Tibial nerve (tissue), 4 donors: ENCODE data around the gene ZNF569. TPM values are rescaled to one million over a fixed set of nuclear protein-coding genes. Genes with fewer than 3 reads are reported as not detected.
"Not testable (repeated sequence)": the region's sequence is repeated elsewhere in the genome, so short reads cannot be mapped to it uniquely, and the experiment has no call there.

ENCODE experiments used
- DNase-seq, 2 donors: peaks; one replicate each; pipeline ENCODE4 v3.0.0-alpha.2; 2019; ENCODE audit warnings: low spot score in 2 of 2
- H3K27ac ChIP-seq, 4 donors: fragments of 200-600 bp; sonication (generic) in 3 of 4; one replicate each; pipeline ENCODE4 v1.5.1; 2017 to 2019; ENCODE audit warnings: mild to moderate bottlenecking in 1 of 4
- H3K27me3 ChIP-seq, 2 donors: fragments of 200-600 bp; sonication (generic) in 1 of 2; one replicate each; pipeline versions ENCODE4 v1.5.1 to v1.6.0; 2017 to 2019
- H3K36me3 ChIP-seq, 3 donors: fragments of 200-600 bp; sonication (generic); one replicate each; pipeline ENCODE4 v1.5.1; 2018 to 2019
- H3K4me1 ChIP-seq, 4 donors: fragments of 200-600 bp; sonication (generic) in 3 of 4; one replicate each; pipeline ENCODE4 v1.5.1; 2017 to 2019
- H3K4me3 ChIP-seq, 4 donors: fragments of 200-600 bp; sonication (generic) in 3 of 4; one replicate each; pipeline ENCODE4 v1.5.1; 2017 to 2019; ENCODE audit warnings: mild to moderate bottlenecking in 1 of 4, moderate library complexity in 1 of 4
- H3K9me3 ChIP-seq, 4 donors: fragments of 200-600 bp; sonication (generic) in 3 of 4; one replicate each; pipeline ENCODE4 v1.5.1; 2017 to 2019
- EP300 ChIP-seq, 2 donors: sonication (generic); formaldehyde crosslinking; IDR thresholded peaks; one replicate each; pipeline ENCODE4 v1.6.1; 2017; ENCODE audit warnings: antibody characterized with exemption in 2 of 2, mild to moderate bottlenecking in 1 of 2
- POLR2A ChIP-seq, 2 donors: fragments of 450-650 bp; IDR thresholded peaks; one replicate each; pipeline ENCODE4 v1.6.1; 2017; ENCODE audit warnings: antibody characterized with exemption in 2 of 2, mild to moderate bottlenecking in 2 of 2, moderate library complexity in 2 of 2
- WGBS, 2 donors: methylation state at CpG; one replicate each; pipeline ENCODE4 v1.1.5; 2018; 5-methylcytosine and 5-hydroxymethylcytosine counted together
- total RNA-seq, 4 donors: library from RNA; depleted of rRNA; stranded (reverse); fragments of >200 nt; gene quantifications; one replicate each; pipeline ENCODE4 v1.1.0, GENCODE V29; 2016
- TF ChIP-seq, protein P1 (sequence below), 5 experiments: fragments of 200-600 bp in 3 of 5; fragments of 450-650 bp in 2 of 5; sonication (generic) in 3 of 5; IDR thresholded peaks; one replicate each; pipeline ENCODE4 v1.5.1; 2016 to 2019; ENCODE audit warnings: antibody characterized with exemption in 5 of 5, mild to moderate bottlenecking in 3 of 5, moderate library complexity in 2 of 5

ZNF569 gene
- total RNA-seq, 4 donors from 2014 or later = 4.3 to 9.4 (median 7.3) TPM

DNA sequence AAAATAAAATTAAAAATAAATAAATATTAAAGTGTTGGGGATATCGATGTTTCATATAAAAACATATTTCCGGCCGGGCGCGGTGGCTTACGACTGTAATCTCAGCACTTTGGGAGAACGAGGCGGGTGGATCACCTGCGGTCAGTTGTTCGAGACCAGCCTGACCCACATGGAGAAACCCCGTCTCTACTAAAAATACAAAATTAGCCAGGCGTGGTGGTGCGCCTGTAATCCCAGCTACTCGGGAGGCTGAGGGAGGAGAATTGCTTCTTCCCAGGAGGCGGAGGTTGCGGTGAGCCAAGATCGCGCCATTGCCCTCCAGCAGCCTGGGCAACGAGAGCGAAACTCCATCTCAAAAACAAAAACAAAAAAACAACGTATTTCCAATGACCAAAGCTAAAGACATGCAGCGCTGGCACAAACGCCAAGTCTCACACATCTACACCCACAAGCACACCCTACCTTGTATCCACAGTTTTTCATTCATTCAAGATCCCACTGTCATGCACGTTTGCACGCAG, 907 bp downstream of the ZNF569 start:
- Histone ChIP-seq H3K4me3 (peak overlapping the region; percentile 78 to 95 (median 90)), H3K27ac (peak overlapping the region; percentile 72 to 94 (median 88)), H3K4me1 (peaks cover 0 to 35% (median 14%) of the 10 kb centered on the region in 4 donors), H3K9me3 (peaks cover 0 to 35% (median 10%) of the 10 kb centered on the region in 4 donors), H3K27me3 (no peaks in the 10 kb centered on the region), H3K36me3 (peaks cover 0 to 46% (median 16%) of the 10 kb centered on the region in 3 donors)
- 30 to 41% methylated on average over 25 of the region's 25 CpGs for WGBS, 2 donors
- TF ChIP-seq POLR2A (IDR thresholded peaks at IDR 0.05) (no peak), EP300 (IDR thresholded peaks at IDR 0.05) (no peak)
- TF ChIP-seq, protein P1, sequence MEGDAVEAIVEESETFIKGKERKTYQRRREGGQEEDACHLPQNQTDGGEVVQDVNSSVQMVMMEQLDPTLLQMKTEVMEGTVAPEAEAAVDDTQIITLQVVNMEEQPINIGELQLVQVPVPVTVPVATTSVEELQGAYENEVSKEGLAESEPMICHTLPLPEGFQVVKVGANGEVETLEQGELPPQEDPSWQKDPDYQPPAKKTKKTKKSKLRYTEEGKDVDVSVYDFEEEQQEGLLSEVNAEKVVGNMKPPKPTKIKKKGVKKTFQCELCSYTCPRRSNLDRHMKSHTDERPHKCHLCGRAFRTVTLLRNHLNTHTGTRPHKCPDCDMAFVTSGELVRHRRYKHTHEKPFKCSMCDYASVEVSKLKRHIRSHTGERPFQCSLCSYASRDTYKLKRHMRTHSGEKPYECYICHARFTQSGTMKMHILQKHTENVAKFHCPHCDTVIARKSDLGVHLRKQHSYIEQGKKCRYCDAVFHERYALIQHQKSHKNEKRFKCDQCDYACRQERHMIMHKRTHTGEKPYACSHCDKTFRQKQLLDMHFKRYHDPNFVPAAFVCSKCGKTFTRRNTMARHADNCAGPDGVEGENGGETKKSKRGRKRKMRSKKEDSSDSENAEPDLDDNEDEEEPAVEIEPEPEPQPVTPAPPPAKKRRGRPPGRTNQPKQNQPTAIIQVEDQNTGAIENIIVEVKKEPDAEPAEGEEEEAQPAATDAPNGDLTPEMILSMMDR (IDR thresholded peaks at IDR 0.05) = no peak
- no peak for DNase-seq

DNA sequence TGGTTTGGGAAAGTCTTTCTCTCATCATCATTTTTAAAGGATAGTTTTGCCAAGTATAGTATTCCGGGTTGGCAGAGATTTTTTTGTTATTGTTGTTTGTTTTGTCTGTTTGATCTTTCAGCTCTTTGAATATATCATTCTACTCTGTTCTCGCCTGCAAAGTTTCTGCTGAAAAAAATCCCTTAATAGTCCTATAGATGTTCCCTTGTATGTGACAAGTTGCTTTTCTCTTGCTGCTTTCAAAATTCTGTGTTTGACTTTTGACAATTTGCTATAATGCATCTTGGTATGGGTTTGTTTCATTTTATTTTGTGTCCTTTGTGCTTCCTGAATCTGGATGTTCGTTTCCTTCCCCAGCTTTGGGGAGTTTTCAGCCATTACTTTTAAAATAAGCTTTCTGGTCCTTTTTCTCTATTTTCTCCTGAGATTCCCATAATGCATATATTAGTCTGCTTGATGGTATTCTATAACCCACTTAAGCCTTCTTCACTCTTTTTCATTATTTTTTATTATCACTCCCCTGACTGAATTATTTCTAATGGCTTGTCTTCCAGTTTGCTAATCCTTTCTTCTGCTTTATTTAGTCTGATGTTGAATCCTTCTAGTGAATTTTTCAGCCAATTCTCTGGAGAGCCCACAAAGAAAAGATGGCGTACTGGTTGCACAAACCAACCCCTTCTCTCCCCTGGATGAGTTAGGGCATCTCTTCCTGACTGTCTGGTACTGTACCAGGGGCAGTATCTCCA, 14.6 kb downstream of the ZNF569 start:
- Histone ChIP-seq H3K4me3 (no peak overlapping the region), H3K9me3 (peaks cover 4 to 100% (median 62%) of the 10 kb centered on the region in 4 donors), H3K4me1 (no peaks in the 10 kb centered on the region), H3K36me3 (peaks cover 0 to 57% (median 13%) of the 10 kb centered on the region in 3 donors), H3K27ac (no peak overlapping the region), H3K27me3 (no peaks in the 10 kb centered on the region)
- TF ChIP-seq, protein P1 (IDR thresholded peaks at IDR 0.05) = no peak
- TF ChIP-seq EP300 (IDR thresholded peaks at IDR 0.05) (no peak), POLR2A (IDR thresholded peaks at IDR 0.05) (no peak)
- 94 to 97% methylated on average over 4 of the region's 4 CpGs for WGBS, 2 donors
- DNase-seq = no peak

DNA sequence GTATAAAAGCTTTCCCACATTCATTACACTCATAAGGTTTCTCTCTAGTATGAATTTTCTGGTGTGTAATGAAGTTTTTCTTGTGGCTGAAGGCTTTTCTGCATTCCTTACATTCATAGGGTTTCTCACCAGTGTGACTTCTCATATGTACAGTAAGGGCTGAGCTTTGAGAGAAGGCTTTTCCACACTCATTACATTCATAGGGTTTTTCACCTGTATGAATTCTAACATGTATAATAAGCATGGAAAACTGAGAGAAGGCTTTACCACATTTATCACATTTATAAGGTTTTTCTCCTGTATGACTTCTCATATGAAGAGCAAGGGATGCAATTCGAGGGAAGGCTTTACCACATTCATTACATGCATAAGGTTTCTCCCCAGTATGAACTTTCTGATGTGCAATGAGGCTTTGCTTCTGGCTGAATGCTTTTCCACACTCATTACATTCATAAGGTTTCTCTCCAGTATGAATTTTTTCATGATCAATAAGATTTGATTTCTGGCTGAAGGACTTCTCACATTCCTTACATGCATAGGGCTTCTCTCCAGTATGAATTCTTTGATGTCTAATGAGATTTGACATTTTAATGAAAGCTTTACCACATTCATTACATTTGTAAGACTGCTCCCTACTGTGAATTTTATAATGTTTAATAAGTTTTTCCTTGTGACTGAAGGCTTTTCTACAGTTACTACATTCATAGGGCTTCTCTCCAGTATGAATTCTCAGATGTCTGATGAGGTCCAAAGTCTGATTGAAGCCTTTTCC, 53.7 kb downstream of the ZNF569 start:
- Histone ChIP-seq H3K36me3 (peaks cover 0 to 71% (median 13%) of the 10 kb centered on the region in 3 donors), H3K27ac (no peak overlapping the region), H3K27me3 (no peaks in the 10 kb centered on the region), H3K4me1 (no peaks in the 10 kb centered on the region), H3K4me3 (no peak overlapping the region), H3K9me3 (peaks cover 0 to 100% (median 66%) of the 10 kb centered on the region in 4 donors)
- no peak for TF ChIP-seq EP300 (IDR thresholded peaks at IDR 0.05)
- TF ChIP-seq POLR2A (IDR thresholded peaks at IDR 0.05) = no peak
- TF ChIP-seq, protein P1 (IDR thresholded peaks at IDR 0.05) = no peak
- 96 to 97% methylated on average over 1 of the region's 1 CpG for WGBS, 2 donors
- no peak for DNase-seq

DNA sequence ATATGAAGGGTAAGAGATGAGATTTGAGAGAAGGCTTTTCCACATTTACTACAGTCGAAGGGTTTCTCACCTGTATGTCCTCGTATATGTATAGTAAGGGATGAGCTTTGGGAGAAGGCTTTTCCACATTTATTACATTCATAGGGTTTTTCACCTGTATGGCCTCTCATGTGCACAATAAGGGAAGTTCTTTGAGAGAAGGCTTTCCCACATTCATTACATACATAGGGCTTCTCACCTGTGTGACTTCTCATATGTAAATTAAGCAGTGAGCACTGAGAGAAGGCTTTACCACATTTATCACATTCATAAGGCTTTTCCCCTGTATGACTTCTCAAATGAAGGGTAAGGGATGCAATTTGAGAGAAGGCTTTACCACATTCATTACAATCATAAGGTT, 54.5 kb downstream of the ZNF569 start:
- Histone ChIP-seq H3K27me3 (no peaks in the 10 kb centered on the region), H3K9me3 (peaks cover 0 to 100% (median 67%) of the 10 kb centered on the region in 4 donors), H3K36me3 (peaks cover 0 to 63% (median 13%) of the 10 kb centered on the region in 3 donors), H3K4me3 (no peak overlapping the region), H3K4me1 (no peaks in the 10 kb centered on the region), H3K27ac (no peak overlapping the region)
- TF ChIP-seq, protein P1 (IDR thresholded peaks at IDR 0.05) = no peak
- TF ChIP-seq POLR2A (IDR thresholded peaks at IDR 0.05) (no peak), EP300 (IDR thresholded peaks at IDR 0.05) (no peak)
- no peak for DNase-seq
- WGBS, 2 donors = 97 to 99% methylated on average over 2 of the region's 2 CpGs

DNA sequence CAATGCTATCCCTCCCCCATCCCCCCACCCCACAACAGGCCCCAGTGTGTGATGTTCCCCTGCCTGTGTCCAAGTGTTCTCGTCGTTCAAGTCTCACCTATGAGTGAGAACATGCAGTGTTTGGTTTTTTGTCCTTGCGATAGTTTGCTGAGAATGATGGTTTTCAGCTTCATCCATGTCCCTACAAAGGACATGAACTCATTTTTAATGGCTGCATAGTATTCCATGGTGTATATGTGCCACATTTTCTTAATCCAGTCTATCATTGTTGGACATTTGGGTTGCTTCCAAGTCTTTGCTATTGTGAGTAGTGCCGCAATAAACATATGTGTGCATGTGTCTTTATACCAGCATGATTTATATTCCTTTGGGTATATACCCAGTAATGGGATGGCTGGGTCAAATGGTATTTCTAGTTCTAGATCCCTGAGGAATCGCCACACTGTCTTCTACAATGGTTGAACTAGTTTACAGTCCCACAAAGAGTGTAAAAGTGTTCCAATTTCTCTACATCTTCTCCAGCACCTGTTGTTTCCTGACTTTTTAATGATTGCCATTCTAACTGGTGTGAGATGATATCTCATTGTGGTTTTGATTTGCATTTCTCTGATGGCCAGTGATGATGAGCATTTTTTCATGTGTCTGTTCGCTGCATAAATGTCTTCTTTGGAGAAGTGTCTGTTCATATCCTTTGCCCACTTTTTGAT, 61.0 kb downstream of the ZNF569 start:
- not testable (repeated sequence) for H3K27me3 ChIP-seq, H3K36me3 ChIP-seq, H3K4me3 ChIP-seq, H3K27ac ChIP-seq, H3K4me1 ChIP-seq, DNase-seq
- peaks cover 0 to 95% (median 40%) of the 10 kb centered on the region in 4 donors for H3K9me3 ChIP-seq
- 80 to 87% methylated on average over 5 to 6 of the region's 6 CpGs for WGBS, 2 donors
